Thoracic aorta (tissue), 2 donors: Measurements from ENCODE around the gene XKR8. TPM values are rescaled to one million over a fixed set of nuclear protein-coding genes. Genes with fewer than 3 reads are reported as not detected.

ENCODE experiments used
- ATAC-seq: fragments of 150-250 bp; one replicate; pipeline ENCODE4 v1.8.0; 2017; ENCODE audit warnings: low read depth; ENCODE audit not compliant: insufficient number of reproducible peaks, low FRiP score
- DNase-seq: peaks from one replicate; pipeline ENCODE4 v3.0.0-alpha.2; 2020; ENCODE audit warnings: low spot score
- H3K27ac ChIP-seq, 2 donors: fragments of 200-600 bp; sonication (generic); 1 replicate in 1 of 2; 2 replicates in 1 of 2; pipeline ENCODE4 v1.5.1; 2016; ENCODE audit warnings: mild to moderate bottlenecking in 2 of 2, moderate library complexity in 2 of 2
- H3K27me3 ChIP-seq: fragments of 200-600 bp; sonication (generic); replicated peaks from 2 replicates; pipeline ENCODE4 v1.6.0; 2016; ENCODE audit warnings: mild to moderate bottlenecking; ENCODE audit not compliant: insufficient read depth
- H3K36me3 ChIP-seq: fragments of 200-600 bp; sonication (generic); one replicate; pipeline ENCODE4 v1.5.1; 2016
- H3K4me1 ChIP-seq, 2 donors: fragments of 200-600 bp; sonication (generic); 1 replicate in 1 of 2; 2 replicates in 1 of 2; pipeline versions ENCODE4 v1.5.1 to v1.6.0; 2016; ENCODE audit warnings: low read depth in 2 of 2, mild to moderate bottlenecking in 1 of 2; ENCODE audit not compliant: control insufficient read depth in 1 of 2
- H3K4me3 ChIP-seq: fragments of 200-600 bp; sonication (generic); 2 replicates; pipeline ENCODE4 v1.5.1; 2016; ENCODE audit warnings: mild to moderate bottlenecking
- H3K9me3 ChIP-seq: fragments of 200-600 bp; sonication (generic); 2 replicates; pipeline ENCODE4 v1.5.1; 2016
- CTCF ChIP-seq: fragments of 200-600 bp; sonication (generic); IDR thresholded peaks from one replicate; pipeline ENCODE4 v1.5.1; 2019; ENCODE audit warnings: antibody characterized with exemption
- total RNA-seq, 2 donors: library from RNA; depleted of rRNA; stranded (reverse); fragments of >200 nt; gene quantifications; one replicate each; pipeline versions ENCODE4 v1.1.0 to v1.2.3, GENCODE V29; 2016

XKR8 gene
- total RNA-seq, 2 donors from 2014 or later, result 6.8 to 11.8 TPM

GRCh38 chr1:27968692-27969091 is 8.9 kb downstream of the XKR8 start:
- no peak for ATAC-seq
- no peak overlapping the region for H3K27ac ChIP-seq

GRCh38 chr1:27970401-27970800 is 10.6 kb downstream of the XKR8 start:
- H3K4me1 ChIP-seq, result peaks cover 0 to 12% of the 10 kb centered on the region in 2 donors
- H3K27me3 ChIP-seq, result no peaks in the 10 kb centered on the region
- H3K9me3 ChIP-seq, result no peaks in the 10 kb centered on the region
- peaks cover 17% of the 10 kb centered on the region for H3K36me3 ChIP-seq
- ATAC-seq, result no peak
- H3K4me3 ChIP-seq, result no peak overlapping the region
- TF ChIP-seq CTCF, result no peak
- peak overlapping the region; percentile 19 to 47 for H3K27ac ChIP-seq
- no peak for DNase-seq

More at GRCh38 chr1:27968692-27969091, 8.9 kb downstream of the XKR8 start:
- Histone ChIP-seq H3K36me3 (peaks cover 24% of the 10 kb centered on the region), H3K27me3 (no peaks in the 10 kb centered on the region), H3K4me1 (peaks cover 0 to 12% of the 10 kb centered on the region in 2 donors), H3K9me3 (no peaks in the 10 kb centered on the region), H3K4me3 (no peak overlapping the region)
- no peak for DNase-seq
- no peak for TF ChIP-seq CTCF

GRCh38 chr1:27971674-27972073 is 11.9 kb downstream of the XKR8 start:
- H3K27ac ChIP-seq, result peak overlapping the region in 1 of 2 donors; percentile 30
- no peaks in the 10 kb centered on the region for H3K9me3 ChIP-seq
- H3K4me1 ChIP-seq, result peaks cover 0 to 12% of the 10 kb centered on the region in 2 donors
- no peaks in the 10 kb centered on the region for H3K27me3 ChIP-seq
- no peak overlapping the region for H3K4me3 ChIP-seq
- ATAC-seq (no peak), DNase-seq (no peak)
- no peak for TF ChIP-seq CTCF
- H3K36me3 ChIP-seq, result peaks cover 6% of the 10 kb centered on the region

GRCh38 chr1:27972141-27972540 is 12.4 kb downstream of the XKR8 start:
- TF ChIP-seq CTCF, result no peak
- Histone ChIP-seq H3K4me1 (peaks cover 0 to 12% of the 10 kb centered on the region in 2 donors), H3K27ac (peak overlapping the region in 1 of 2 donors; percentile 30), H3K4me3 (no peak overlapping the region), H3K9me3 (no peaks in the 10 kb centered on the region), H3K27me3 (no peaks in the 10 kb centered on the region), H3K36me3 (peaks cover 1% of the 10 kb centered on the region)
- DNase-seq (no peak), ATAC-seq (no peak)

GRCh38 chr1:27973771-27974416 is 14.1 kb downstream of the XKR8 start:
- DNase-seq (no peak), ATAC-seq (no peak)
- no peak overlapping the region for H3K4me3 ChIP-seq
- no peaks in the 10 kb centered on the region for H3K27me3 ChIP-seq
- no peaks in the 10 kb centered on the region for H3K9me3 ChIP-seq
- peaks cover 0 to 12% of the 10 kb centered on the region in 2 donors for H3K4me1 ChIP-seq
- no peaks in the 10 kb centered on the region for H3K36me3 ChIP-seq
- TF ChIP-seq CTCF, result no peak
- H3K27ac ChIP-seq, result no peak overlapping the region
